Suppressor macrophage treated with lipopolysaccharide for 1 hour (primary cell): ENCODE measurements around the gene ARL6IP1.
"Not testable (repeated sequence)": the region's sequence is repeated elsewhere in the genome, so short reads cannot be mapped to it uniquely, and the experiment has no call there.

Experiments used
- DNase-seq, 3 donors: peaks; one replicate each; pipeline ENCODE4 v3.0.0-alpha.2; 2020 to 2022

ARL6IP1 gene

DNA sequence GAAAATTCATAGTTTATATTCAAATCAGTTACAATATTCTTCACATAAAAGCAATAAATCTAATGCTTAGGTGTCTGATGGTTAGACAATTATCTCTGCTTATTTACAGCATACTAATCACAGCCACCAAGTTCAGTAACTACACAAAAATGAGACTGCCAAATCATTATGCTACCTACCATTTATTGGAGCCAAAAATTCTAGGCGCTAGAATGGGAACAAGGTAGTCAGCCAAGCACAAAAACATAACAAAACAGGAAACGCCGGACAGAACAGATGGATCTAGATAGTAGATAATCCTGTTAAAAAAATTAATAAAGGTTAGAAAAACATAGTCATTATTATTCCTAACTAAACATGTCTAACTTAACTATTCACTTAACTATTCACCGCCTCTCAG is 3.6 kb downstream of the ARL6IP1 start:
- DNase-seq: no peak

DNA sequence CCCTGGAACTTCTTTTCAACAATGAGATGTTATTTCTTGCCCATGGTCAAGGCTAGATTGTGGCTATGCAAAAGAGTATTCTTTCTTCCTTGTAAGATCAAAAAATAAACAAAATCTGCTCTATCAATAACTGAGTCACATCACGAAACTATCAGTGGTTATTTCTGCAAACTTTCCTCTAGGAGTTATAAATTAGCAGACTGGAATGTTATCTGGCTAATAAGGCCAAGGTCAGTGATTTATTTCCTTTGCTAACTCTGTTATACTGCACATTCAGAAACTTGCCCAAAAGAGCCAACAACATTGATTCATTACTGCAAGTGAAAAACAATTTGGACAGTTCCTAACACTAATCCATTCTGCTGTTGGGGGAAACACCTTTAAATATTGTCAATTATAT is 5.0 kb downstream of the ARL6IP1 start:
- DNase-seq: no peak

DNA sequence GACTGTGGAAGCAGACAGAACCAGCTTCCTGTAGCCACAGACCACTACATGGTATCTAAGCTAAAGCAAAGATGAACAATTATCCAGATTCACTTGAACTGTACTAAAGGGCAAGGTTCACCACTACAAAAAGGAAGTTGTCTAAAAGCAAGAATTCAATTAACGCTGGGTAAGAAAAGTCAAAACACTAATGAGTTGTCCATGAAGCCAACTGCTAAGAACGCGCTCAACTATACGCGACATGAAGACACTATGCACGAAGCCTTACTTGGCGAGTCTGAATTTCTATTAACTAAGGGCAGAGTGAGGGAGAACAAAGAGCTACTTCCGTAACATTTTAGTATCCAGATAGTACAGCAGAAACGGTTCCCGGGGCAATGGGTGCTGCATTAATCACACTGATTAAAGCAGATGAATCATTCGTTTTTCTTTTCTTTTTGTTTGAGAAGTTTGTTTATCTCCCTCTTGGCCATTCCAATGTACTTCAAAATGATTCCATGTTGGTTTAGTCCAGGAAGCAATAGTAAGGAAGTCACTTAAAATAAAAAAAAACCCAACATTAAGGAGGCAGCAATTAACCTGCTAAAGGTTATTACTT is 8.4 kb downstream of the ARL6IP1 start:
- DNase-seq: no peak

DNA sequence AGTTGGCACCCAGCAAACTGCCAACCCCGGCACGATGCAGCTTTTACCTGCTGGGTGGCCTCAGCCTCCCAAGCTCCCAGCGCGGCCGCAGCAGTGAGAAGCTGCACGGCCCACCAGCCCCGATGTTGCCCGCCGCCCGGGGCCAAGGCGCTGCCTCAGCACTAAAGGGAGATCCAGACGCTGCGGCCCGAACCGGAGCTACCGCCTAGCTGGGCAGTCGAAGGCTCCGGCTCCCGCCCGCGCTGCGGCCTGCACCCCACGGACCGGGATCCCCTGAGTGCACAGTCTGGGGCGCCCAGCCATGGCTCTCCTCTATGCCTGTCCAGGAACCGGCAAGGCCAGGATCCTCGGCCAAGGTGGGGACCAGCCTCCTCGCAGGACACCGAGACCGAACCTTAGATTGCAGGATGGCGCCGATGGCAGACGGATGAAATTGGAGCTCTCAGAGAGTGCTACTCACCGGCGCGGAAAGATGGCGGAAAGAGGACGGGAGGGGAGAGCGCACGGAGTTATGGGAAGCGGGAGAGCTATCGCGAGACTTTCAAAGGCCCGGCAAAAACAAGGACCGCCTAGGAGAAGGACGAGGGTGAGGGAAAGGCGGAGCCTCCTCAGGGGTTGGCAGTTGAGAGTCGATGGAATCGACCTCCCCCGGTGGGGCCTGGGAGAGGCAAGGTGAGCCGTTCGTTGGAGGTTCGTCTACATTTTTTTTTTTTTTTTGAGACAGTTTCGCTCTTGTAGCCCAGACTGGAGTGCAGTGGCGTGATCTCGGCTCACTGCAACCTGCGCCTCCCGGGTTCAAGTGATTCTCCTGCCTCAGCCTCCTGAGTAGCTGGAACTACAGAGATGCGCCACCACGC is 11.3 kb downstream of the ARL6IP1 start, which contains the start of gene RPS15A:
TSS of gene RPS15A (minus strand) at position 485 of the 857 bp plus-strand sequence. CDS start 1,221 bp downstream, outside the sequence.
- peak; percentile 95 to 97 (median 96) for DNase-seq

DNA sequence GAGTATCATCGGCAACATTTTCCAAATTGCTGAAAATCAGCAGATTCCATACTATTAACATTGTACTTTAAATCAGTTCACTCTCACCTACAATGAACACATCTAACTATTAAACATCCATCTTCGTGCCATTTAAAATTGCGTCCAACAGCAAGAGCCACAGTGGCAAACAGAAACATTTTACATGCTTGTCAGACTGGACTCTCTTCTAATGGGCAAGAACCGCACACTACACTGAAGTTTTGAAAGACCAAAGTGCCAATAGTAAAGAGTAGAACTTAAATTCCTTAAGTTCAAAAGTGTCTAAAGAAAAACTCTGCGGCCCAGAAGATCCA is 11.9 kb downstream of the ARL6IP1 start:
- no peak for DNase-seq

DNA sequence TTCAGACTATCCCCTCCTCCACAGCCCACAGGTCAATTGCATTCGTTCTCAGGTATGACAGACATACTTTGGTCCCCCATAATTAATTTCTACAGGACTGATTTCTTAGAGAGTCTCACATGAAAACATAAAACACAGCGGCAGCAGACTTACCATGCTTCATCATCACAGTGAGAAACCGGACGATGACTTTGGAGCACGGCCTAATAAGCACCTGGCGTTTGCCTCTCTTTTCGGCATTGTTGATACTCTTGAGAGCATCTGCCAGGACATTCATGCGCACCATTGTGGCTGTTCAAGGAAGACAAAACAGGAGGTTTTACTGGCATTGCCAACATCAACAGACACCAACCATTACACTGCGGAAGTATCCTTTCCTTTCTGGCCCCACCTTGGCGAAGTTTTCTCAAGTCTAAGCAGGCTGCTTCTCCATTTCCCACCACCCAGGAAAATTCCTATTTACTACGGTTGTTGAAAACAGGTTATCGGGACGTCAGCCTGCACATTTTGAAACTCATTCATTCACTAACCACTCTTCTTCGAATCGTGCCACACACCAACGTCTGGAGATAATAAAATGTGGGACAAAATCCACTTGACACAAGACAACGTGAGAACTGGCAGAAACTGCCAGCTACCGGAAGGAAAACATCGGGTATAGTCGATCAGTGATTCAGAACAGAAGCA is 12.4 kb downstream of the ARL6IP1 start:
- peak in 1 of 3 donors; percentile 13 for DNase-seq

DNA sequence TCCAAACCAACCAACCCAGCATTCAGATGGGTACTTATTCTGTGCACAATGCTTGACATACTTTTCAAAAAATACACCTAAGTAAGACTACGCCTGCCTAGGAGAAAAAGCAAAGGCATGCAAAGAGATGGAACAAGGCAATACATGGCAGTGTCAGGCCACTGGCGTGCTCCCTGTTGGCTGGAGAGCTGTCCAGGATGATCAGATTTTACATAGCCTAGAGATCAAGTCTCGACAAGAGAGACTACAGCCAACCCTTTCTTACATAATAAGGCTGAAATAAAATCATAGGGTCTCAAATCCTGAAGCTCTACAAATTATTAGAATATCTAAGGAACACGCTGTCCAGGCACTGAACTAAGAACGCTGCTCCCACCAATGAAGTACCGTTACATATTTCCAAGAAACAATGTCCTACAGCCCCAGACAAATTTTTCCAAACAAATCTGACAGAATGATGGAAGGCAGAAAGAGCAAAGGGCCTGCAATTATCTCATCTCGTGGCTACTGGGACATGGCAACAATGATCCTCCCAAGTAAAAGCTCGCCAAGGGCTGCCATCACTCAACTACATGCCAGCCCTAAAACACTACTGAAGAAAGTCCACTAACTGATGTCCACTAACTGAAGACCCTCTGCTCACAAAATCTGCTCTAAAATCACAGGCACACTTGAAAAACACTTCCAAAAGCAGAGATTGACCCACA is 16.3 kb downstream of the ARL6IP1 start:
- no peak for DNase-seq

DNA sequence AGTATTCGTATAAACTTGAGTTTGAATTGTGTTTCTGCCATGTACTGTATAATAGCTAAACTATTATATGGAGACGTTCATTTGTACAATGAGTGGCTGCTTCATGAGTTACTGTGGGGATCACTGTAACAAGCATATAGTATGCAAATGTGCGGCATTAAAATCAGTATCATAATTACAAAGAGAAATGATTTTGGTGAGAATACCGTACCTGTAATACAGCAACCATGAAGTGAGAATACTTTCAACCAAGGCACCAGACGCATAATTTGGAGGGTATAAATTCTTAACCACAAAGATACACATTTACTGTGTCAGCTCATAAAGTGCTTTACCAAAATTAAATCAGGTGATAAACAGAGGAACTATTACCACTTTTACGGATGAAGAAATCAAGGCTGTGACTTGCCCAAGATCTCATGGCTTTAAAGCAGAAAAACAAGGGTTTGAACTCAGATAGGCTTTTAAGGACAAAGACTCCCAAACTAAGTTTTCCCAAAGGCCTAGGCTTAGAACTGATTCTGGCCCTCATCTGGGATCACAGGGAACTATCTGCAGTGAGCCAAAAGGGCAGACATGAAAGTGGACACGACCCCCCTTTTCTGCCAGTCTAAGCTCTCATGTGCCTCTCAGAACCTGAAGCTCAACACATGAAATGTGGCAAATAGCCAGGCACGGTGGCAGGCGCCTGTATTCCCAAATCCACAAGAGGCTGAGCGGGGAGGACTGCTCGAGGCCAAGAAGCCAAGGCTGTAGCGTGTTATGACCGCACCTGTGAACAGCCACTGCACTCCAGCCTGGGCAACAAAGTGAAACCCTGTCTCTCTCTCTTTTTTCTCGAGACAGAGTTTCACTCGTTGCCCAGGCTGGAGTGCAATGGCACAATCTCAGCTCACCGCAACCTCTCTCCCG is 17.7 kb downstream of the ARL6IP1 start:
- DNase-seq: no peak

DNA sequence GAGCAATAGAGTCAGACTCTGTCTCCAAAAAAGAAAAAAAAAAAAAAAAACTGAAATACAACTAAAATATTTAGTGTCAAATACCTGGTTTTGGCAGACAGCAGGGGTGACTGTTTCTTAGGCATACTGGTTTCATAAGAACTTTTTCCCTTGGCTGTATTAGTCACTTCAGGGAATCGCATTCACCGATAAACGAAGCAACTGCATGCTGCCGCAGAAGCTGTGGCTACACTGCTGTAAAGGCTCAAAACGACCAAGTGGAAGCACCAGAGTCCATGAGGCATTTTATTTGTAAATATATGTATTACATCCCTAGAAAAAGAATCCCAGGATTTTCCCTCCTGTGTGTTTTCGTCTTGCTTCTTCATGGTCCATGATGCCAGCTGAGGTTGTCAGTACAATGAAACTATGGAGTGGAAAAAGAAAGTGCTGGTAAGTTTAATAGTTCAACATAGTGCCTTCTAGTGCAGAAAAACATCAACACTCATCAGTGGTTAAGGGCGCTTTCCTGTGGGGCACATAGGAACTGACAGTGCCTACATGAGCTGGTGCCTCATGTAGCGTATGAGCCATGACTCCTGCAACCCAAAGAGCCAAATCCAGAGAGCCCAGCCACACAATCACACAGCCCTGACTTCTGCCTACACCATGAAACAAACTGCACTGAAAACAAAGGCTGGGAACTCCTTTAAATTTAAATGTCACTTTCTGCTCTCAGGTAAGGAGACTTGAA is 18.5 kb downstream of the ARL6IP1 start:
- no peak for DNase-seq

DNA sequence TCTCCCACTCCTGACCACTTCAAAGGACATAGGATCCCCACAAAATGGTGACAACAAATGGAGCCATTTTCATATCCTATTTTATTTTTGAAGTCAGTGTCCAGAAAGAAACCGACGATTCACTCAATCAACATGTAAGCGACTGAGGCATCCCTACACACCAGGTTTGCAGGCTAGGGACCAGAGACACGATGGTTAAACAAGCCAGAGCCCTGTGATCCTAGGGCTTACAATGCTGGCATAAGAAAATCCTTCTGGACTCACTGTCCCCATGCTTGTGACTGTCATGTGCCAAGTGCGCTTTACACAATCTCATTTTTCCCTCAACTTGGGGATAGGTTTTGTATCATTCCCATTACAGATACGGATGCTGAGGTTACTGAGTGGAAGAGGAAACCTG is 20.1 kb downstream of the ARL6IP1 start:
- not testable (repeated sequence) for DNase-seq

DNA sequence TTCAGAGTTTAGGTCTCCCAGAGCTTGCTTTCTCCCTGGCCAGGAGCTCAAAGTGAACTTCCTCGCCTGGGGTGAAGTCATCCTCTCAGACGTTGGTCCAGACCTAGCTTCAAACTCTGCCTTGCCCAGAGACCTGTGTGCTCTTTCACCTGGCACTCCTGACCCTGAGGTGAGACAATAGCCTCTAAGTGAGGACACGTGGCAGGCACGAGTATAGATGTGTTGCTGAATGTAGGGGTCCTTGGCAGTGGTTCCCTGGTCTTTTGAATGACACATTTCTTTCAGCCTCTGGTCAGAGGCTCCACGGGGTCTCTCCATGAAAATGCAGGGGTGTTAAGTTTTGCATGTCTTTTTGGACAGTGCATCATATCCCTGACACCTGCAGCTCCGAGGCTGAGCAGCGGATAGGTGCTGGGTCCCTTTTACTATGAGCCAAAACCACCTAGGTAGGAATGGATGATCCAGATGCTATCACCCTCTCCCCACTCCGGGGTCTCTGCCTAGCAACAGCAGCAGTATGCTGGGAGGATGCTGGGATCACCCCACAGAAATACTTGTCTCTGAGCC is 20.8 kb downstream of the ARL6IP1 start:
- DNase-seq: not testable (repeated sequence)

DNA sequence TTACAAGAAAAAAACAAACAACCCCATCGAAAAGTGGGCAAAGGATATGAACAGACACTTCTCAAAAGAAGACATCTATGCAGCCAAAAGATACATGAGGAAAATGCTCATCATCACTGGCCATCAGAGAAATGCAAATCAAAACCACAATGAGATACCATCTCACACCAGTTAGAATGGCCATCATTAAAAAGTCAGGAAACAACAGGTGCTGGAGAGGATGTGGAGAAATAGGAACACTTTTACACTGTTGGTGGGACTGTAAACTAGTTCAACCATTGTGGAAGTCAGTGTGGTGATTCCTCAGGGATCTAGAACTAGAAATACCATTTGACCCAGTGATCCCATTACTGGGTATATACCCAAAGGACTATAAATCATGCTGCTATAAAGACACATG is 23.7 kb downstream of the ARL6IP1 start:
- not testable (repeated sequence) for DNase-seq

DNA sequence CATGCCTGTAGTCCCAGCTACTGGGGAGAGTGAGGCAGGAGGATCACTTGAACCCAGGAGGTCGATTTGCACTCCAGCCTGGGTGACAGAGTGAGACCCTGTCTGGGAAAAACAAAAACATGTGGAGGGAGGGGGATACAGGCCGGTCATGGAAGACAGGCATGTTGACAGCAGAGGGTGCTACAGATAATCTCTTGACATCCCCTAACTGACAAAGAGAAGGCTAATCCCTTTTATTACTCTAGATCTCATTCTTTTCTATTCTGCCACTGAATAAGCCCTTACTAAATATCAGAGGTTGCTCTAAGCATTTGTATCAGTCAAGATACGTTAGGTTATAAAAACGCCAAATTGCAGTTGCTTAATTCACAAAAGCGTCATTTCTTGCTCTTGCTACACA is 25.0 kb downstream of the ARL6IP1 start:
- DNase-seq: not testable (repeated sequence)

DNA sequence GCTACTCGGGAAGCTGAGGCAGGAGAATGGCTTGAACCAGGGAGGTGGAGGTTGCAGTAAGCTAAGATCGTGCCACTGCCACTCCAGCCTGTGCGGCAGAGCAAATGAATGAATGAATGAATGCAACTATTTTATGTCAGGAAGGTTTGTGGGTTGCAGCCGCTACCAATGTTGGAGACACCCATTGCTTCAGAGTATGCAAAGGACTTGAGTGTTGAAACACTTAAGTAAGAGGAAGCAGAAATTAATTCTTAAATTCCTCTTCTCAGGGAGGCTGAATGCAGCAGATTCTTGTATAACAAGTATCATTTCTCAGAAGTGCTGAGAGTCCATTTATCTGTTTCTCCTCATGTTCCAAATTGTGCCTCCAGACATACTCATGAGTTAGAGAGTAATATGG is 26.7 kb downstream of the ARL6IP1 start:
- DNase-seq: peak; percentile 46 to 59 (median 57)

DNA sequence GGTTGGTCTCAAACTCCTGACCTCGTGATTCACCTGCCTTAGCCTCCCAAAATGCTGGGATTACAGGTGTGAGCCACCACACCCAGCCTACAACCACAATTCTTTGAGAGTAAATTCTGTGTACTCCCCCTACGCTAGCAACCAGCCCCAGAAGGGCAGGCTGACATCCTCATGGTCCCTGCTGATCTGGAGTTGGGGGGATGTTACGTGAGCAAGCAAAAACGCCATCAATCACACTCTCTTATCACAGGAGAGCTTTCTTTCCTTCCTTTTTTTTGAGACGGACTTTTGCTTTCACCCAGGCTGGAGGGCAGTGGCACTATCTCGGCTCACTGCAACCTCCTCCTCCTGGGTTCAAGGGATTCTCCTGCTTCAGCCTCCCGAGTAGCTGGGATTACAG is 29.2 kb downstream of the ARL6IP1 start:
- DNase-seq: not testable (repeated sequence)

DNA sequence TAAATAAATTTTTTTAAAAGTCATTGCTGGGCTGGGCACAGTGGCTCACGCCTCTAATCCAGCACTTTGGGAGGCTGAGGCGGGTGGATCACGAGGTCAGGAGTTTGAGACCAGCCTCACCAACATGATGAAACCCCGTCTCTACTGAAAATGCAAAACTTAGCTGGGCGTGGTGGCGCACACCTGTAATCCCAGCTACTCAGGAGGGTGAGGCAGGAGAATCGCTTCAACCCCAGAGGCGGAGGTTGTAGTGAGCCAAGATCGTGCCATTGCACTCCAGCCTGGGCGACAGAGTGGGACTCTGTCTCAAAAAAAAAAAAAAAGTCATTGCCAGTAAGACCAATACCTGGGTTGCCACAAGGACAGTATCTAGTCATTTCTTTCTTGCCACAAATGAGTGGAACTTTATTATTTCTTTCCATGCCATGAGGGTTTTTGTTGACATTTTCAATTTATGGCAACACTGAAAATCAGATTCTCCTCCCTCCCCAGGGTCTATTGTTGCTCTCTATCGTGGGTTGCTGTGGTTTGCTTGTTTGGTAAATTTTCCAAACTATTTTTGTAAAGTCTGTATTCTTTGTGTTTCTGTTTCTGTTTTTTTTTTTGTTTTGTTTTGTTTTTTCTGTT is 30.9 kb downstream of the ARL6IP1 start:
- DNase-seq: not testable (repeated sequence)

DNA sequence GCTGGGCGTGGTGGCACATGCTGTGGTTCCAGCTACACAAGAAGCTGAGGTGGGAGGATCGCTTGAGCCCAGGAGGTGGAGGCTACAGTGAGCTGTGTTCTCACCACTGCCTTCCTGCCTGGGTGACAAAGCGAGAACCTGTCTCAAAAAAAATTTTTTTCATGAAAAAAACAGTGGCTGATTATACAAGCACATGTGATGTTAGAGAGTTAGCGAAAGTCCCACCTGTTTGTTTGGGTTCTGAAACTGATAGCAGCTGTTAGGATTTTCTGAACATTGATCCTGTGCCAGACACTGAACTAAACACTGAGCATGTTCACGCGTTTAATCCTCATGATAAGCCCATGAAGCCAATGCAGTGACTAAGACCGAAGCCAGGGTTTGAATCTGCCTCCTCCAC is 34.1 kb downstream of the ARL6IP1 start:
- DNase-seq: not testable (repeated sequence)

DNA sequence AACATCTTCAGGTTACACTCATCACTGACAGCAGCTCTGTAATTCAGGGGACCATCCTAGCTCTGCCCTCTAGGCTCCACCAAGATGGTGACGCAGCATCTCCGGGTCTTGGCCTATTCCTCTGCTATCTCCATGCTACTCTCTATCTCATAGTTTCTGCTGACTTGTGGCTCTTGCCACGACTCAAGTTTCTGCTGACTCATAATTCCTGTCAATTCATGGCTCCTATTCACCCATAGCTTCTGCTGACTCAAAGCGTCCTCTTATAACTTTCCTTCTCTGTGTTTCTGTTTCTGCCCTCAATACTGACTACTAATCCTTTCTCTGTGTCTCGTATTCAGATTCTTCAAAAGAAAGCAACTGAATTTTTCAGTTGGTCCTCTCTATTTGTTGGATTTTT is 38.6 kb downstream of the ARL6IP1 start:
- DNase-seq: not testable (repeated sequence)

DNA sequence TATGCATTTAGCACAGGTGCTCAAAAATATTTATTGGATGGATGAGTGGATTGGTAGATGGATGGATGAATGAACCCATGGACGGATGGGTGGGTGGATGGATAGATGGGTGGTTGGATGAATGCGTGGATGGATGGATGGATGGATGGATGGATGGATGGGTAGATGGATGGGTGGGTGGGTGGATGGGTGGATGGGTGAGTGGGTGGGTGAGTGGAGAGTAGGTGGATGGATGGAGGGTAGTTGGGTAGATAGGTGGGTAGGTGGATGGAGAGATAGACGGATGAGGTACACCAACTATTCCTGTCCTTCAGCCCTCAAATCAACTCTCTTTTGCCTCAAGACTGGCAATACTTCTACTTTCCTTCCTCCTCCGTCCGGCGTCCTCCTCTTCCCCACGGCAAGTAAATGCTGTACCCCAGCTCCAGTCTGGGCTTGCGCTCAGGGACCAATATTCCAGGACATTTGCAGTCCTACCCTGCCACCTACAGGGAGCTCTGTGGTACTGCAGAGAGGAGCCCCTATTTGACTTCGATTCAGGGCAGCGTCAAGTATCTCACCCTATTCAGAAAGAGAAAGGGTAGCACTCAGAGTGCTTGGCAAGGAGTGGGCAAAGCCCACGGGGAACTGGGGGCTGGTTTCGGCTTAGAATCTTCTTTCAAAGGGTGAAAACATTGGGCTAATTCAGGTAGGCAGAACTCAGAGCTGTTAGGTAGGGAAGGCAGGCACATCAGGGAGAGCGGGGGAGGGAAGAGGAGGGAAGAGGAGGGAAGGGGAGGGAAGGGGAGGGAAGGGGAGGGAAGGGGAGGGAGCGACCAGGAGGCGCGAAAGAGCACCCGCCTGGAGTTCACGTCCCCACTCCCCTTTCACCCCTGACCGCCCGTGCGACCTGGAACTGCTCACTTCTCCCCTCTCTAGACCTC is 41.5 kb downstream of the ARL6IP1 start:
- peak in 1 of 3 donors; percentile 6 for DNase-seq
